ENCODE measurements around the gene TPGS2.

Gene TPGS2

DNA sequence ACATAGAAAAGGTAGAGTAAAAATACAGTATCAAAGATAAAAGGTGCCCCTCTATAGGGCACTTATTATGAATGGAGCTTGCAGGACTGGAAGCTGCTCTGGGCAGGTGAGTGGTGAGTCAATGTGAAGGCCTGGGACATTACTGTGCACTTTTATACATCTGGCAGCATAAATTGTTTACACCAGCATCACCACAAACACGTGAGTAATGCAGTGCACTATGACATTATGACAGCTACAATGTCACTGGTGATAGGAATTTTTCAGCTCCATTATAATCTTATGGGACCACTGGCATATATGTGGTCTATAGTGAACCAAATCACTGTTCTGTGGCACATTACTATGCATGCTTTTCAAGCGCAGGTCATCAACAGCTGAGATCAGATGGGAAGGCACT is 48.1 kb downstream of the TPGS2 start:
- DNase-seq (ENCODE audit: low read depth): no peak
- TF ChIP-seq, protein P1, sequence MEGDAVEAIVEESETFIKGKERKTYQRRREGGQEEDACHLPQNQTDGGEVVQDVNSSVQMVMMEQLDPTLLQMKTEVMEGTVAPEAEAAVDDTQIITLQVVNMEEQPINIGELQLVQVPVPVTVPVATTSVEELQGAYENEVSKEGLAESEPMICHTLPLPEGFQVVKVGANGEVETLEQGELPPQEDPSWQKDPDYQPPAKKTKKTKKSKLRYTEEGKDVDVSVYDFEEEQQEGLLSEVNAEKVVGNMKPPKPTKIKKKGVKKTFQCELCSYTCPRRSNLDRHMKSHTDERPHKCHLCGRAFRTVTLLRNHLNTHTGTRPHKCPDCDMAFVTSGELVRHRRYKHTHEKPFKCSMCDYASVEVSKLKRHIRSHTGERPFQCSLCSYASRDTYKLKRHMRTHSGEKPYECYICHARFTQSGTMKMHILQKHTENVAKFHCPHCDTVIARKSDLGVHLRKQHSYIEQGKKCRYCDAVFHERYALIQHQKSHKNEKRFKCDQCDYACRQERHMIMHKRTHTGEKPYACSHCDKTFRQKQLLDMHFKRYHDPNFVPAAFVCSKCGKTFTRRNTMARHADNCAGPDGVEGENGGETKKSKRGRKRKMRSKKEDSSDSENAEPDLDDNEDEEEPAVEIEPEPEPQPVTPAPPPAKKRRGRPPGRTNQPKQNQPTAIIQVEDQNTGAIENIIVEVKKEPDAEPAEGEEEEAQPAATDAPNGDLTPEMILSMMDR (IDR thresholded peaks at IDR 0.05; ENCODE audit: low read length, missing control alignments): no peak
- no peak overlapping the region for H3K4me3 ChIP-seq (replicated peaks; ENCODE audit: low read depth, low read length)

DNA sequence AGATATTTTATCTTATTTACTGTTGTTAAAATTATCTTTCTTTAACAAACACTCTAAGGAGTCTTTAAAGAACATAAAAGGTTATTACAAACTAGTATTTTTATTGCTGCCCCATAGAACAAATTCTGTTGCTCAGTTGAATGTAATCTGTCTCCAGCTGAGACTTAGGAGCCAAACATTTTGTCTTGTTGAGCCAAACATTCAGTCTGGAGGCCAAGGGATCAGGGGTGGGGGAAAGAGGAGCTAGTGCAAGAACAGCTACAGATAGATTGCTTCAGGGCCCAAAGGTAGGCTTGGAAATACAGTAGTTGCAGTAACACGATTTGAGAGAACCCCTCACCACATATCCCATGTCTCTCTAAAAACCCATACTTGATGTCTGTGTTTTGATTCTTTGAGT is 51.2 kb downstream of the TPGS2 start:
- no peak for DNase-seq (ENCODE audit: low read depth)
- no peak overlapping the region for H3K4me3 ChIP-seq (replicated peaks; ENCODE audit: low read depth, low read length)
- TF ChIP-seq, protein P1 (IDR thresholded peaks at IDR 0.05; ENCODE audit: low read length, missing control alignments): no peak

DNA sequence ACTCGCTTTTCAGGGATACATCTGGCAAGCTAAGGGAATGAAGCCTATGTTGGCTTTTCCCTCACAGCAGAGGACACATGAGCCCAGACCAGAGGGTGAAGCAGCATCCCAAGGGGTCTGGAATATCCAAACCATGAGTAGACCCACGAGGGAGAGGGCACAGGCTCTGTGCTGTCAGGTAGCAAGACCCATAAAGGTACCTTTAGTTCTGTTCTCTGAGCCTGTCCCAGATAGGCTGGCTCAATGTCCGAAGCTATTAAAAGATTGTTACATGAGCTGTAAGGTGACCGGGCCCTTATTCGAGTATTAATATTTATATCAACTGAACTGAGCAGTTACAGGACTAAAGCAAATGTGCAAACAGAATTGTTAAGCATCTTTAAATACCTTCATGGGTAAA is 52.2 kb downstream of the TPGS2 start:
- no peak for DNase-seq (ENCODE audit: low read depth)
- TF ChIP-seq, protein P1 (IDR thresholded peaks at IDR 0.05; ENCODE audit: low read length, missing control alignments): no peak

DNA sequence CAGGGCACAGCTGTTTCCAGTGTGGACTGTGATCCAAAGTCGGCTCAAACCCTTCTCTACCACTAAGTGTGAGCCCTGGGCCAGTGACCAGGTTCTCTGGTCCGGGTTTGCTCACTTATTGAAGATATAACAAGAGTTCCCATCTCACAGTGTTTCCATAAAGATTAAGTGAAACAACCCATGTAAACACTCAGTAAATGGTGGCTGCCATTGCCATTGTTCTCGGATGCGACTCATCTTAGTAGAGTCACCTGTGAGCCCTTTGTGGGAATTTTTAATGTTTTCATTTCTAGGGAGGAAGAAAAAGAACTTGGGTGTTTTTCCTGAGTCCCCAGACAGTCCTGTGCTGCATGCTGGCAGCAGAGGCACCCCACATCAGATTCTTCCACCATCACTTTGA is 53.4 kb downstream of the TPGS2 start:
- TF ChIP-seq, protein P1 (IDR thresholded peaks at IDR 0.05; ENCODE audit: low read length, missing control alignments): no peak
- DNase-seq (ENCODE audit: low read depth): no peak

More for the DNA sequence above, 52.2 kb downstream of the TPGS2 start:
- H3K4me3 ChIP-seq (replicated peaks; ENCODE audit: low read depth, low read length): no peak overlapping the region

DNA sequence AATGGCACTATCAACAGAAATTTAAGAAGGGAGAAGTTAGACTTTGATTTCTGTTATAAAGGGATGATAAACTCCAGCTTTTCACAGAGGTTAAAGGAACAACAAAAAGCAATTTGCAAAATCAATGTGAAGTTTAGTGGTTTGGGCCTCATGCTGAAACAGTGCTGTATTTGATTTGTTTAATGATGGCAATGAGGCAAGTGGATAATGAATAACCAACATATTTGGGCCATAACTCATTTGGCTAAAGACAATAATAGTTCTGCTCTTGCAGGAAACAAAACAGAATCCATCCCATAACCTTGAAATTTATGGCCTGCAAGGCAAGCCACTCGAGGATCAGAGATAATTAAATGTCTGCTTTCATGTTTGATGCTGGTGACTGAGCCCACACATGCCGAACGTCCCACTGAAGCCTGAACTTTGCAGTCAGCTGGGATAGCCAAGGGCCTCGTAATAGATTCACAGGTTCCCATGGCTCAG is 56.5 kb downstream of the TPGS2 start:
- no peak for DNase-seq (ENCODE audit: low read depth)
- no peak overlapping the region for H3K4me3 ChIP-seq (replicated peaks; ENCODE audit: low read depth, low read length)
- TF ChIP-seq, protein P1 (IDR thresholded peaks at IDR 0.05; ENCODE audit: low read length, missing control alignments): no peak

More for the DNA sequence above, 53.4 kb downstream of the TPGS2 start:
- no peak overlapping the region for H3K4me3 ChIP-seq (replicated peaks; ENCODE audit: low read depth, low read length)

DNA sequence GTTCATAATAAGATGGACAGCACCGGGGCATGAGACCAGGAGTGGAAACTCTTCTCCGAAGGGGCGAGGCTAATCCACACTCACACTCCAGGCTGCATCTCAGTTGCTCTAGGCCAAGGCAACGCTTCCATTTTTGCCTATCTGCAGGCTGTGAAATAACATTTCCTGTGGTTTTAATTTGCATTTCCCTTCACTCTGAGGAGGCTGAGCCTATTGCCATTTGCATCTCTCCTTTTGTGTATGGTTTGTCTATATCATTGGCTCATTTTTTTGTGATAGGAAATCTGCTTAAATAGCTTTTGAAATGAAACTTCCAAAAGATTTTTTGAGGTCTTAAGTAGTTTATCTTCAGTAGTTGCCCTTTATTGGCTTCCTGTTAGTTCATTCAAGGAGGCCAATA is 57.6 kb downstream of the TPGS2 start:
- TF ChIP-seq, protein P1 (IDR thresholded peaks at IDR 0.05; ENCODE audit: low read length, missing control alignments): no peak
- no peak for DNase-seq (ENCODE audit: low read depth)

DNA sequence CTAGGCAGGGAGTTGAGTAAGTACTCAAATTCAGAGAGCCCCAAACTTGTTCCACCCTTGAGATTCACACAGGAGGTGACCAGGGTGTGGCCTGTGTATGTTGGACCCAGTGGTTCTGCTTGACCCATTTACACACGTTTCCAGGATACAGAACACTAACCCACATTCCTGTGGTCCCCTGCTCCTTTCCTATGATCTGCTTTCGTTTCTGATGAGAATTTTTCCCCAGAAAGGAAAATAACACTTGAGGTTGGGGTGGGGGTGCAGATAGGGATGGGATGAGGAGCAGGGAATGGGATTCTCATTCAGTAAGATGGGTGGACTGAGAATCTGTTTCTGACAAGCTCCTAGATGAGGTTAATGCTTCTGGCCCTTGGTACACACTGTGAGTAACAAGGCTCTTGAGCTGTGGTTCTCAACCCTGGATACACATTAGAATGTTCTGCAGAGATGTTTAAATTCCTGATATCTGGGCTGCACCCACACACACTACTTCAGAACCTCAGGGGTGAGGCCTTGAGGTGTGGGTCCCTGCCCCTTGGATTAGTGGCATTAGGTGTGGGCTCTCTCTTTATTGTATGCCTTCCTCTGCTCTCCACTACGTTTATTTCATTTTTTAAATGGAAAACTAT is 58.4 kb downstream of the TPGS2 start:
- TF ChIP-seq, protein P1 (IDR thresholded peaks at IDR 0.05; ENCODE audit: low read length, missing control alignments): no peak
- no peak for DNase-seq (ENCODE audit: low read depth)
- no peak overlapping the region for H3K4me3 ChIP-seq (replicated peaks; ENCODE audit: low read depth, low read length)

More for the DNA sequence above, 57.6 kb downstream of the TPGS2 start:
- H3K4me3 ChIP-seq (replicated peaks; ENCODE audit: low read depth, low read length): no peak overlapping the region
